A549 treated with CpdA at 1 μM for 4 hours (cell line): Measurements from ENCODE around the gene HIGD1C. TPM values are rescaled to one million over a fixed set of nuclear protein-coding genes. Genes with fewer than 3 reads are reported as not detected.

Experiments
- total RNA-seq: library from RNA; stranded (reverse); fragments of 200-300 nt; extraction: Qiagen RNA extraction; gene quantifications from 5 replicates; pipeline ENCODE4 v1.2.3, GENCODE V29; 2022; ENCODE audit warnings: low read depth

Gene HIGD1C
- not detected in 5 replicates for total RNA-seq

GRCh38 chr12:50952510-50952909, at the start of gene HIGD1C:
TSS of gene HIGD1C (plus strand) at chr12:50952544. CDS start at chr12:50953999, 1,455 bp downstream.

Other genes with a start within 250 kb of the HIGD1C start
- 42.8 to 50.5 TPM (median 46.5 TPM) in 5 replicates for gene ATF1, start 188.4 kb upstream of the HIGD1C start, total RNA-seq
- not detected in 5 replicates for gene TMPRSS12, start 109.6 kb upstream of the HIGD1C start, total RNA-seq
- 18.8 to 27.1 TPM (median 25.3 TPM) in 5 replicates for gene SLC11A2, start 73.8 kb downstream of the HIGD1C start, total RNA-seq
- gene LETMD1, start 95.8 kb downstream of the HIGD1C start, total RNA-seq: 23.3 to 35.2 TPM (median 25.5 TPM) in 5 replicates
- 10.5 to 14.3 TPM (median 13.1 TPM) in 5 replicates for gene CSRNP2, start 131.1 kb downstream of the HIGD1C start, total RNA-seq
- gene TFCP2, start 220.6 kb downstream of the HIGD1C start, total RNA-seq: 20.1 to 23.8 TPM (median 21.0 TPM) in 5 replicates